GM15510 (cell line): ENCODE data around the gene TAGLN3.

Source experiments
- POLR2A ChIP-seq: IDR thresholded peaks from 3 replicates; pipeline ENCODE4 v1.6.1; 2011; ENCODE audit warnings: borderline replicate concordance; ENCODE audit not compliant: insufficient read length; ENCODE audit errors: extremely low read depth

TAGLN3 gene

GRCh38 chr3:112013784-112014143 lies 15.0 kb downstream of the TAGLN3 start:
- TF ChIP-seq POLR2A = no peak

- no peak for TF ChIP-seq POLR2A
Observed at GRCh38 chr3:112017091-112017490, 18.4 kb downstream of the TAGLN3 start.

- no peak for TF ChIP-seq POLR2A
Observed at GRCh38 chr3:112018712-112019111, 20.0 kb downstream of the TAGLN3 start.

- no peak for TF ChIP-seq POLR2A
Observed at GRCh38 chr3:112019716-112020115, 21.0 kb downstream of the TAGLN3 start.

- no peak for TF ChIP-seq POLR2A
Observed at GRCh38 chr3:112020674-112021085, 22.0 kb downstream of the TAGLN3 start.

- TF ChIP-seq POLR2A = no peak
Observed at GRCh38 chr3:112027142-112027541, 28.4 kb downstream of the TAGLN3 start.

GRCh38 chr3:112027826-112028225 lies 29.1 kb downstream of the TAGLN3 start:
- TF ChIP-seq POLR2A = no peak

GRCh38 chr3:112030901-112031300 lies 32.2 kb downstream of the TAGLN3 start:
- TF ChIP-seq POLR2A = no peak

GRCh38 chr3:112032098-112032731 lies 33.5 kb downstream of the TAGLN3 start:
- no peak for TF ChIP-seq POLR2A

GRCh38 chr3:112034436-112034835 lies 35.7 kb downstream of the TAGLN3 start, which contains the start of gene TMPRSS7:
Gene TMPRSS7 (plus strand): TSS chr3:112034736. CDS start chr3:112034846, 110 bp downstream.
- TF ChIP-seq POLR2A = no peak

GRCh38 chr3:112035241-112035640 lies 36.5 kb downstream of the TAGLN3 start:
- no peak for TF ChIP-seq POLR2A

- no peak for TF ChIP-seq POLR2A
Observed at GRCh38 chr3:112038863-112039262, 40.1 kb downstream of the TAGLN3 start.

GRCh38 chr3:112041321-112041720 lies 42.6 kb downstream of the TAGLN3 start:
- no peak for TF ChIP-seq POLR2A

- TF ChIP-seq POLR2A = no peak
Observed at GRCh38 chr3:112042842-112043280, 44.1 kb downstream of the TAGLN3 start.

- no peak for TF ChIP-seq POLR2A
Observed at GRCh38 chr3:112043621-112044201, 45.0 kb downstream of the TAGLN3 start.

GRCh38 chr3:112046599-112046998 lies 47.9 kb downstream of the TAGLN3 start:
- no peak for TF ChIP-seq POLR2A
